K562 (cell line): ENCODE measurements around the gene LAMTOR4. TPM values are rescaled to one million over a fixed set of nuclear protein-coding genes. Genes with fewer than 3 reads are reported as not detected.

Source experiments
- BRD9 ChIP-seq: fragments of 450-650 bp; IDR thresholded peaks from 2 replicates; pipeline ENCODE4 v1.6.1; 2018; ENCODE audit warnings: low read depth; ENCODE audit not compliant: partially characterized antibody
- CBX8 ChIP-seq: fragments of 200-600 bp; sonication (generic); IDR thresholded peaks from 2 replicates; pipeline ENCODE4 v1.6.1; 2012; ENCODE audit warnings: borderline replicate concordance, mixed run types, low read depth, mild to moderate bottlenecking, moderate library complexity, mixed read lengths, low read length, control low read depth, inconsistent platforms; ENCODE audit not compliant: poor library complexity, severe bottlenecking; ENCODE audit errors: extremely low read depth
- GTF3C2 ChIP-seq: IDR thresholded peaks from 3 replicates; pipeline ENCODE4 v1.6.1; 2011; ENCODE audit warnings: borderline replicate concordance, mild to moderate bottlenecking, moderate library complexity; ENCODE audit not compliant: insufficient read length; ENCODE audit errors: extremely low read depth
- MTA1 ChIP-seq: fragments of 450-650 bp; IDR thresholded peaks from 2 replicates; pipeline ENCODE4 v1.6.1; 2017; ENCODE audit warnings: borderline replicate concordance
- TOE1 ChIP-seq, 2 experiments: fragments of 450-650 bp in 1 of 2; sonication (generic) in 1 of 2; formaldehyde crosslinking in 1 of 2; IDR thresholded peaks; 2 replicates each; pipeline versions ENCODE4 v1.7.1 to v1.8.0; 2016 to 2022; ENCODE audit warnings: borderline replicate concordance in 2 of 2, mild to moderate bottlenecking in 2 of 2, antibody characterized with exemption in 1 of 2, inconsistent platforms in 1 of 2, low read depth in 1 of 2, missing genetic modification reagents in 1 of 2, moderate library complexity in 1 of 2
- ZNF212 ChIP-seq: fragments of 450-650 bp; formaldehyde crosslinking; IDR thresholded peaks from 2 replicates; pipeline ENCODE4 v1.4.0; 2020; ENCODE audit warnings: mild to moderate bottlenecking
- ZNF696 ChIP-seq: fragments of 250-450 bp; sonication (Bioruptor Pico); conservative IDR thresholded peaks from 2 replicates; pipeline ENCODE4 v1.4.0; 2020; ENCODE audit warnings: mild to moderate bottlenecking, moderate library complexity
- ZNF76 ChIP-seq: fragments of 250-450 bp; sonication (Bioruptor Pico); IDR thresholded peaks from 2 replicates; pipeline ENCODE4 v1.4.0; 2020; ENCODE audit warnings: mild to moderate bottlenecking, moderate library complexity, borderline replicate concordance
- ZNF785 ChIP-seq: fragments of 250-450 bp; sonication (Bioruptor Pico); IDR thresholded peaks from 2 replicates; pipeline ENCODE4 v1.4.0; 2020; ENCODE audit warnings: mild to moderate bottlenecking
- polyA plus RNA-seq, 8 experiments: library from polyadenylated mRNA; depleted of rRNA in 4 of 8; stranded (reverse) in 5 of 8; unstranded in 3 of 8; fragments of >200 nt; fragmentation: Nextera tagmentation in 2 of 8; fragmentation: Illumina TruSeq in 1 of 8; extraction: Ambion mirVana in 2 of 8; extraction: Trizol in 1 of 8; gene quantifications; 2 replicates each; pipeline versions ENCODE4 v1.2.1 to v1.2.3, GENCODE V29; 2011 to 2014; ENCODE audit warnings: inconsistent platforms in 1 of 8, missing spikeins in 1 of 8
- total RNA-seq, 7 experiments: library from RNA; depleted of rRNA in 6 of 7; stranded (reverse); fragments of >200 nt in 6 of 7; fragmentation: Illumina TruSeq in 2 of 7; extraction: Trizol in 2 of 7; gene quantifications; 2 replicates each; pipeline versions ENCODE4 v1.2.1 to v1.2.3, GENCODE V29; 2011 to 2021; ENCODE audit warnings: low replicate concordance in 1 of 7
- TF ChIP-seq, protein P1 (sequence below): sonication (generic); formaldehyde crosslinking; IDR thresholded peaks from 2 replicates; pipeline ENCODE4 v1.8.1; 2023; ENCODE audit warnings: mild to moderate bottlenecking, missing genetic modification reagents, moderate library complexity
- TF ChIP-seq, protein P2 (sequence below): fragments of 250-450 bp; sonication (Bioruptor Pico); IDR thresholded peaks from 2 replicates; pipeline ENCODE4 v1.5.0; 2021
- TF ChIP-seq, protein P3 (sequence below), 2 experiments: fragments of 450-650 bp; formaldehyde crosslinking in 1 of 2; IDR thresholded peaks; 2 replicates each; pipeline versions ENCODE4 v1.4.0 to v1.6.1; 2014 to 2020; ENCODE audit warnings: mild to moderate bottlenecking in 2 of 2, borderline replicate concordance in 1 of 2, low read depth in 1 of 2

Gene LAMTOR4
- total and polyA plus RNA-seq, 9 of the 15 experiments (the other 6 are each of a cell fraction or from before 2014, with no cell fraction given) = 79.6 to 314 (median 195) TPM

- TF ChIP-seq, protein P1, sequence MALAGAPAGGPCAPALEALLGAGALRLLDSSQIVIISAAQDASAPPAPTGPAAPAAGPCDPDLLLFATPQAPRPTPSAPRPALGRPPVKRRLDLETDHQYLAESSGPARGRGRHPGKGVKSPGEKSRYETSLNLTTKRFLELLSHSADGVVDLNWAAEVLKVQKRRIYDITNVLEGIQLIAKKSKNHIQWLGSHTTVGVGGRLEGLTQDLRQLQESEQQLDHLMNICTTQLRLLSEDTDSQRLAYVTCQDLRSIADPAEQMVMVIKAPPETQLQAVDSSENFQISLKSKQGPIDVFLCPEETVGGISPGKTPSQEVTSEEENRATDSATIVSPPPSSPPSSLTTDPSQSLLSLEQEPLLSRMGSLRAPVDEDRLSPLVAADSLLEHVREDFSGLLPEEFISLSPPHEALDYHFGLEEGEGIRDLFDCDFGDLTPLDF (CRISPR knock-in tag) = 0 out of 2 replicates have a peak, but pooled peaks have one; percentile 36
- TF ChIP-seq BRD9 (peak; percentile 77), MTA1 (0 out of 2 replicates have a peak, but pooled peaks have one; percentile 12), ZNF212 (CRISPR knock-in tag) (no peak), ZNF785 (CRISPR knock-in tag) (no peak), CBX8 (no peak), GTF3C2 (no peak), ZNF696 (CRISPR knock-in tag) (0 out of 2 replicates have a peak, but pooled peaks have one; percentile 8), ZNF76 (CRISPR knock-in tag) (no peak), TOE1 (IDR thresholded peaks at IDR 0.05; ENCODE audit: borderline replicate concordance) (peak; percentile 56; the same call in 1 of the 2 replicates), TOE1 (CRISPR knock-in tag; IDR thresholded peaks at IDR 0.05; ENCODE audit: borderline replicate concordance, low read depth) (no peak)
- TF ChIP-seq, protein P2, sequence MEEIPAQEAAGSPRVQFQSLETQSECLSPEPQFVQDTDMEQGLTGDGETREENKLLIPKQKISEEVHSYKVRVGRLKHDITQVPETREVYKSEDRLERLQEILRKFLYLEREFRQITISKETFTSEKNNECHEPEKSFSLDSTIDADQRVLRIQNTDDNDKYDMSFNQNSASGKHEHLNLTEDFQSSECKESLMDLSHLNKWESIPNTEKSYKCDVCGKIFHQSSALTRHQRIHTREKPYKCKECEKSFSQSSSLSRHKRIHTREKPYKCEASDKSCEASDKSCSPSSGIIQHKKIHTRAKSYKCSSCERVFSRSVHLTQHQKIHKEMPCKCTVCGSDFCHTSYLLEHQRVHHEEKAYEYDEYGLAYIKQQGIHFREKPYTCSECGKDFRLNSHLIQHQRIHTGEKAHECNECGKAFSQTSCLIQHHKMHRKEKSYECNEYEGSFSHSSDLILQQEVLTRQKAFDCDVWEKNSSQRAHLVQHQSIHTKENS (CRISPR knock-in tag) = no peak
- TF ChIP-seq, protein P3, sequence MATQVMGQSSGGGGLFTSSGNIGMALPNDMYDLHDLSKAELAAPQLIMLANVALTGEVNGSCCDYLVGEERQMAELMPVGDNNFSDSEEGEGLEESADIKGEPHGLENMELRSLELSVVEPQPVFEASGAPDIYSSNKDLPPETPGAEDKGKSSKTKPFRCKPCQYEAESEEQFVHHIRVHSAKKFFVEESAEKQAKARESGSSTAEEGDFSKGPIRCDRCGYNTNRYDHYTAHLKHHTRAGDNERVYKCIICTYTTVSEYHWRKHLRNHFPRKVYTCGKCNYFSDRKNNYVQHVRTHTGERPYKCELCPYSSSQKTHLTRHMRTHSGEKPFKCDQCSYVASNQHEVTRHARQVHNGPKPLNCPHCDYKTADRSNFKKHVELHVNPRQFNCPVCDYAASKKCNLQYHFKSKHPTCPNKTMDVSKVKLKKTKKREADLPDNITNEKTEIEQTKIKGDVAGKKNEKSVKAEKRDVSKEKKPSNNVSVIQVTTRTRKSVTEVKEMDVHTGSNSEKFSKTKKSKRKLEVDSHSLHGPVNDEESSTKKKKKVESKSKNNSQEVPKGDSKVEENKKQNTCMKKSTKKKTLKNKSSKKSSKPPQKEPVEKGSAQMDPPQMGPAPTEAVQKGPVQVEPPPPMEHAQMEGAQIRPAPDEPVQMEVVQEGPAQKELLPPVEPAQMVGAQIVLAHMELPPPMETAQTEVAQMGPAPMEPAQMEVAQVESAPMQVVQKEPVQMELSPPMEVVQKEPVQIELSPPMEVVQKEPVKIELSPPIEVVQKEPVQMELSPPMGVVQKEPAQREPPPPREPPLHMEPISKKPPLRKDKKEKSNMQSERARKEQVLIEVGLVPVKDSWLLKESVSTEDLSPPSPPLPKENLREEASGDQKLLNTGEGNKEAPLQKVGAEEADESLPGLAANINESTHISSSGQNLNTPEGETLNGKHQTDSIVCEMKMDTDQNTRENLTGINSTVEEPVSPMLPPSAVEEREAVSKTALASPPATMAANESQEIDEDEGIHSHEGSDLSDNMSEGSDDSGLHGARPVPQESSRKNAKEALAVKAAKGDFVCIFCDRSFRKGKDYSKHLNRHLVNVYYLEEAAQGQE (IDR thresholded peaks at IDR 0.05; ENCODE audit: borderline replicate concordance) = peak; percentile 94
- TF ChIP-seq, protein P3 (CRISPR knock-in tag; IDR thresholded peaks at IDR 0.05; ENCODE audit: low read depth) = no peak
Observed at GRCh38 chr7:100132697-100133151, 16.0 kb upstream of the LAMTOR4 start (continued).
